ENCODE measurements around the gene GNB2. TPM values are rescaled to one million over a fixed set of nuclear protein-coding genes. Genes with fewer than 3 reads are reported as not detected.

GNB2 gene
- total and polyA plus RNA-seq, 2 of the 13 experiments (the other 11 are each of a cell fraction or from before 2014, with no cell fraction given), result 48.3 to 67.1 TPM

DNA sequence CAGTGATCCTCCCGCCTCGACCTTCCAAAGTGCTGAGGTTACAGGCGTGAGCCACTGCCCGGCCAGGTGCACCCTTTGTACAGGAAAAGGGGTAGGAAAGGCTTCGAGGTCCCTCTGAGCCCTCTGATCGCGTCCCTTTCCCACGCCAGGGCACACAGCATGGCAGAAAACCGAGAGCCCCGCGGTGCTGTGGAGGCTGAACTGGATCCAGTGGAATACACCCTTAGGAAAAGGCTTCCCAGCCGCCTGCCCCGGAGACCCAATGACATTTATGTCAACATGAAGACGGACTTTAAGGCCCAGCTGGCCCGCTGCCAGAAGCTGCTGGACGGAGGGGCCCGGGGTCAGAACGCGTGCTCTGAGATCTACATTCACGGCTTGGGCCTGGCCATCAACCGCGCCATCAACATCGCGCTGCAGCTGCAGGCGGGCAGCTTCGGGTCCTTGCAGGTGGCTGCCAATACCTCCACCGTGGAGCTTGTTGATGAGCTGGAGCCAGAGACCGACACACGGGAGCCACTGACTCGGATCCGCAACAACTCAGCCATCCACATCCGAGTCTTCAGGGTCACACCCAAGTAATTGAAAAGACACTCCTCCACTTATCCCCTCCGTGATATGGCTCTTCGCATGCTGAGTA lies 33.3 kb downstream of the GNB2 start (continued):
- TF ChIP-seq, protein P1, sequence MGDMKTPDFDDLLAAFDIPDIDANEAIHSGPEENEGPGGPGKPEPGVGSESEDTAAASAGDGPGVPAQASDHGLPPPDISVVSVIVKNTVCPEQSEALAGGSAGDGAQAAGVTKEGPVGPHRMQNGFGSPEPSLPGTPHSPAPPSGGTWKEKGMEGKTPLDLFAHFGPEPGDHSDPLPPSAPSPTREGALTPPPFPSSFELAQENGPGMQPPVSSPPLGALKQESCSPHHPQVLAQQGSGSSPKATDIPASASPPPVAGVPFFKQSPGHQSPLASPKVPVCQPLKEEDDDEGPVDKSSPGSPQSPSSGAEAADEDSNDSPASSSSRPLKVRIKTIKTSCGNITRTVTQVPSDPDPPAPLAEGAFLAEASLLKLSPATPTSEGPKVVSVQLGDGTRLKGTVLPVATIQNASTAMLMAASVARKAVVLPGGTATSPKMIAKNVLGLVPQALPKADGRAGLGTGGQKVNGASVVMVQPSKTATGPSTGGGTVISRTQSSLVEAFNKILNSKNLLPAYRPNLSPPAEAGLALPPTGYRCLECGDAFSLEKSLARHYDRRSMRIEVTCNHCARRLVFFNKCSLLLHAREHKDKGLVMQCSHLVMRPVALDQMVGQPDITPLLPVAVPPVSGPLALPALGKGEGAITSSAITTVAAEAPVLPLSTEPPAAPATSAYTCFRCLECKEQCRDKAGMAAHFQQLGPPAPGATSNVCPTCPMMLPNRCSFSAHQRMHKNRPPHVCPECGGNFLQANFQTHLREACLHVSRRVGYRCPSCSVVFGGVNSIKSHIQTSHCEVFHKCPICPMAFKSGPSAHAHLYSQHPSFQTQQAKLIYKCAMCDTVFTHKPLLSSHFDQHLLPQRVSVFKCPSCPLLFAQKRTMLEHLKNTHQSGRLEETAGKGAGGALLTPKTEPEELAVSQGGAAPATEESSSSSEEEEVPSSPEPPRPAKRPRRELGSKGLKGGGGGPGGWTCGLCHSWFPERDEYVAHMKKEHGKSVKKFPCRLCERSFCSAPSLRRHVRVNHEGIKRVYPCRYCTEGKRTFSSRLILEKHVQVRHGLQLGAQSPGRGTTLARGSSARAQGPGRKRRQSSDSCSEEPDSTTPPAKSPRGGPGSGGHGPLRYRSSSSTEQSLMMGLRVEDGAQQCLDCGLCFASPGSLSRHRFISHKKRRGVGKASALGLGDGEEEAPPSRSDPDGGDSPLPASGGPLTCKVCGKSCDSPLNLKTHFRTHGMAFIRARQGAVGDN (CRISPR knock-in tag; IDR thresholded peaks at IDR 0.05), result peak; percentile 91
- TF ChIP-seq TAF15 (IDR thresholded peaks at IDR 0.05; ENCODE audit: low read depth, low read length, poor library complexity, severe bottlenecking), result no peak
- TF ChIP-seq POGZ (CRISPR knock-in tag; IDR thresholded peaks at IDR 0.05), result no peak
- TF ChIP-seq, protein P2, sequence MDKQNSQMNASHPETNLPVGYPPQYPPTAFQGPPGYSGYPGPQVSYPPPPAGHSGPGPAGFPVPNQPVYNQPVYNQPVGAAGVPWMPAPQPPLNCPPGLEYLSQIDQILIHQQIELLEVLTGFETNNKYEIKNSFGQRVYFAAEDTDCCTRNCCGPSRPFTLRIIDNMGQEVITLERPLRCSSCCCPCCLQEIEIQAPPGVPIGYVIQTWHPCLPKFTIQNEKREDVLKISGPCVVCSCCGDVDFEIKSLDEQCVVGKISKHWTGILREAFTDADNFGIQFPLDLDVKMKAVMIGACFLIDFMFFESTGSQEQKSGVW (CRISPR knock-in tag; IDR thresholded peaks at IDR 0.05; ENCODE audit: borderline replicate concordance), result no peak
- no peak for TF ChIP-seq KLF12 (CRISPR knock-in tag; IDR thresholded peaks at IDR 0.05; ENCODE audit: borderline replicate concordance)
- TF ChIP-seq REXO4 (CRISPR knock-in tag; IDR thresholded peaks at IDR 0.05; ENCODE audit: borderline replicate concordance), result no peak
- TF ChIP-seq ZNF773 (CRISPR knock-in tag; IDR thresholded peaks at IDR 0.05; ENCODE audit: borderline replicate concordance), result no peak
- TF ChIP-seq, protein P3, sequence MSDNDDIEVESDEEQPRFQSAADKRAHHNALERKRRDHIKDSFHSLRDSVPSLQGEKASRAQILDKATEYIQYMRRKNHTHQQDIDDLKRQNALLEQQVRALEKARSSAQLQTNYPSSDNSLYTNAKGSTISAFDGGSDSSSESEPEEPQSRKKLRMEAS (IDR thresholded peaks at IDR 0.05), result peak; percentile 90
- no peak for TF ChIP-seq ZSCAN20 (CRISPR knock-in tag; IDR thresholded peaks at IDR 0.05; ENCODE audit: borderline replicate concordance)
- no peak for TF ChIP-seq ZNF720 (CRISPR knock-in tag; IDR thresholded peaks at IDR 0.05)
- TF ChIP-seq, protein P4, sequence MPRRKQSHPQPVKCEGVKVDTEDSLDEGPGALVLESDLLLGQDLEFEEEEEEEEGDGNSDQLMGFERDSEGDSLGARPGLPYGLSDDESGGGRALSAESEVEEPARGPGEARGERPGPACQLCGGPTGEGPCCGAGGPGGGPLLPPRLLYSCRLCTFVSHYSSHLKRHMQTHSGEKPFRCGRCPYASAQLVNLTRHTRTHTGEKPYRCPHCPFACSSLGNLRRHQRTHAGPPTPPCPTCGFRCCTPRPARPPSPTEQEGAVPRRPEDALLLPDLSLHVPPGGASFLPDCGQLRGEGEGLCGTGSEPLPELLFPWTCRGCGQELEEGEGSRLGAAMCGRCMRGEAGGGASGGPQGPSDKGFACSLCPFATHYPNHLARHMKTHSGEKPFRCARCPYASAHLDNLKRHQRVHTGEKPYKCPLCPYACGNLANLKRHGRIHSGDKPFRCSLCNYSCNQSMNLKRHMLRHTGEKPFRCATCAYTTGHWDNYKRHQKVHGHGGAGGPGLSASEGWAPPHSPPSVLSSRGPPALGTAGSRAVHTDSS (CRISPR knock-in tag; conservative IDR thresholded peaks at IDR 0.05), result no peak
- TF ChIP-seq ZNF572 (CRISPR knock-in tag; IDR thresholded peaks at IDR 0.05), result no peak
- TF ChIP-seq, protein P5, sequence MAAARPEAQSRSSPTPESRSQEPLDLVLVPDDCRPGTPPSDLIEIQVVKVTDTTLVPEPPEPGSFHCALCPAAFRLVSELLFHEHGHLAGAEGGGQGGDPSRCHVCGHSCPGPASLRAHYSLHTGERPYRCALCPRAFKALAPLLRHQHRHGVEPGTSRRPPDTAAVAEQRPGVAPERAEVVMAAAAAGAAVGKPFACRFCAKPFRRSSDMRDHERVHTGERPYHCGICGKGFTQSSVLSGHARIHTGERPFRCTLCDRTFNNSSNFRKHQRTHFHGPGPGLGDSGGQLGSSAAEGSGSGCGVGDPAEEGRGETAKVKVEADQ (CRISPR knock-in tag; IDR thresholded peaks at IDR 0.05; ENCODE audit: borderline replicate concordance), result no peak
- TF ChIP-seq ETV6 (CRISPR knock-in tag; conservative IDR thresholded peaks at IDR 0.05), result no peak
- TF ChIP-seq, protein P6, sequence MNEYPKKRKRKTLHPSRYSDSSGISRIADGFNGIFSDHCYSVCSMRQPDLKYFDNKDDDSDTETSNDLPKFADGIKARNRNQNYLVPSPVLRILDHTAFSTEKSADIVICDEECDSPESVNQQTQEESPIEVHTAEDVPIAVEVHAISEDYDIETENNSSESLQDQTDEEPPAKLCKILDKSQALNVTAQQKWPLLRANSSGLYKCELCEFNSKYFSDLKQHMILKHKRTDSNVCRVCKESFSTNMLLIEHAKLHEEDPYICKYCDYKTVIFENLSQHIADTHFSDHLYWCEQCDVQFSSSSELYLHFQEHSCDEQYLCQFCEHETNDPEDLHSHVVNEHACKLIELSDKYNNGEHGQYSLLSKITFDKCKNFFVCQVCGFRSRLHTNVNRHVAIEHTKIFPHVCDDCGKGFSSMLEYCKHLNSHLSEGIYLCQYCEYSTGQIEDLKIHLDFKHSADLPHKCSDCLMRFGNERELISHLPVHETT (CRISPR knock-in tag; conservative IDR thresholded peaks at IDR 0.05), result no peak
- TF ChIP-seq ATRX (CRISPR knock-in tag; IDR thresholded peaks at IDR 0.05; ENCODE audit: borderline replicate concordance), result no peak
